Panc1 (cell line): Measurements from ENCODE around the gene ARFGAP1. TPM values are rescaled to one million over a fixed set of nuclear protein-coding genes. Genes with fewer than 3 reads are reported as not detected.

ENCODE experiments used
- ATAC-seq: fragments of 200-7000 bp; cut with Tn5 transposase; 2 replicates; pipeline ENCODE4 v1.9.1; 2020; ENCODE audit warnings: mild to moderate bottlenecking, moderate library complexity
- BruUV-seq: library from RNA; stranded (reverse); fragments of 400-500 nt; replicated peaks from 2 replicates; lab custom pipeline; 2021; lab: Mats Ljungman, UMichigan
- CTCF ChIA-PET: fragments of 300-600 bp; sonication (Branson Sonifier 250); formaldehyde crosslinking; loops from one replicate; lab custom pipeline; 2022; ENCODE audit warnings: antibody characterized with exemption; lab: Charles Lee
- POLR2A ChIA-PET: fragments of 300-600 bp; sonication (Branson Sonifier 250); formaldehyde crosslinking; loops from one replicate; lab custom pipeline; 2022; ENCODE audit warnings: antibody characterized with exemption; lab: Charles Lee
- DNase-seq: peaks from one replicate; pipeline ENCODE4 v3.0.0-alpha.2; 2010; ENCODE audit warnings: low read depth, low spot score
- H3K27ac ChIP-seq: 2 replicates; pipeline ENCODE4 v1.5.1; 2011; ENCODE audit warnings: mild to moderate bottlenecking, low read length, inconsistent platforms
- H3K27me3 ChIP-seq: fragments of 200-500 bp; sonication (Bioruptor generic); 2 replicates; pipeline ENCODE4 v1.6.0; 2014; ENCODE audit warnings: low read length, inconsistent platforms; ENCODE audit not compliant: control insufficient read depth, insufficient read depth
- H3K36me3 ChIP-seq: fragments of 200-500 bp; sonication (Bioruptor generic); 2 replicates; pipeline ENCODE4 v1.5.1; 2014; ENCODE audit warnings: inconsistent platforms, mild to moderate bottlenecking, low read length, moderate library complexity; ENCODE audit not compliant: control insufficient read depth, insufficient read depth
- H3K4me1 ChIP-seq: 2 replicates; pipeline ENCODE4 v1.5.1; 2011; ENCODE audit warnings: inconsistent platforms, mild to moderate bottlenecking, low read length, moderate library complexity; ENCODE audit not compliant: control insufficient read depth, insufficient read depth
- H3K4me3 ChIP-seq, 2 experiments: 2 replicates each; pipeline ENCODE4 v1.5.1; 2011 to 2012; ENCODE audit warnings: low read depth in 2 of 2, low read length in 2 of 2, mild to moderate bottlenecking in 2 of 2, inconsistent platforms in 1 of 2, moderate library complexity in 1 of 2
- H3K9me3 ChIP-seq: fragments of 200-500 bp; sonication (Bioruptor generic); 2 replicates; pipeline ENCODE4 v1.5.1; 2014; ENCODE audit warnings: low read depth, mild to moderate bottlenecking, inconsistent platforms, low read length, moderate library complexity; ENCODE audit not compliant: control insufficient read depth, insufficient read depth
- CTCF ChIP-seq: fragments of 450-650 bp; IDR thresholded peaks from 2 replicates; pipeline ENCODE4 v1.5.1; 2017; ENCODE audit warnings: mild to moderate bottlenecking
- POLR2AphosphoS5 ChIP-seq: IDR thresholded peaks from 2 replicates; pipeline ENCODE4 v1.6.1; 2012; ENCODE audit warnings: mild to moderate bottlenecking, low read depth, low read length, moderate library complexity
- REST ChIP-seq, 2 experiments: IDR thresholded peaks; 2 replicates each; pipeline ENCODE4 v1.6.1; 2011 to 2012; ENCODE audit warnings: low read depth in 2 of 2, control low read depth in 1 of 2, low read length in 1 of 2, mild to moderate bottlenecking in 1 of 2, moderate library complexity in 1 of 2; ENCODE audit not compliant: insufficient read depth in 1 of 2
- SIN3A ChIP-seq: IDR thresholded peaks from 2 replicates; pipeline ENCODE4 v1.6.1; 2012; ENCODE audit warnings: low read depth, mild to moderate bottlenecking, low read length, moderate library complexity, borderline replicate concordance; ENCODE audit not compliant: insufficient read depth
- TCF7L2 ChIP-seq: IDR thresholded peaks from 2 replicates; pipeline ENCODE4 v1.6.1; 2011; ENCODE audit warnings: mild to moderate bottlenecking, low read depth, low read length, inconsistent platforms
- in situ Hi-C: cut with HindIII; loops from 2 replicates; pipeline ENCODE4 v1.10.0; 2016; ENCODE audit warnings: low sequenced_read_pairs, low pct_unique_long_range_greater_than_20kb
- intact Hi-C: fragments of 100-400 bp; cut with micrococcal nuclease; formaldehyde crosslinking; loops from one replicate; pipeline ENCODE4 v1.10.0; 2022; ENCODE audit not compliant: unreplicated experiment
- total RNA-seq: library from RNA; stranded (reverse); gene quantifications from one replicate; pipeline ENCODE4 v1.2.1, GENCODE V29; 2021; ENCODE audit not compliant: unreplicated experiment

The ARFGAP1 gene
- total RNA-seq, 1 experiment from 2014 or later: 110 TPM

DNA sequence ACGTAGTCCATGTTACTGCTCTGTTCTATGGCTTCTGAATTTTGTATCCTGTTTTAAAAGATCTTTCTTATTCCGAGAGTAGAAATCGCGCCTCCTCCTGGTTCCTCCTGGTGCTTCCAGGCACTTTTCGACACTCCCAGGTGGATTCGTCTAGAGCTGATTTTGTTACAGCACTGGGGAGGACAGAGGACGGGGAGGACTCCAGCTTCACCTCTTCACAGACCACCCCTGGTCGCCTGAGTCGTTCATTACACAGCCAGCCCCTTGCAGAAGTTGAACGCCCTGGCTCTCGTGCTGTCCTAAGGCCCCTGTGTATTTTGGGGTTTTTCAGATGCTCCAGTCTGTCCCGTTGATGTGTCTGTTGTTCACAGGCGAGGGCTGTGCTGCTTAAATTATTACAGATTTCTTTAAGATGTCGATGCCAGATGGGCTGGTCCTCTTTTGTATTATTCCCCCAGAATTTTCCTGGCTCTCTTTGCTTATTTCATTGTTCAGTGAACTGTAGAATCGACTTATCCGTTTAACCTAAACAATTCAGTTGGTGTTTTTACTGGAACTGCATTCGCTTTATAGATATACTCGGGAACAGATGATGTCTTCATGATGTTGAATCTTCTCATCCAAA lies 50.9 kb downstream of the ARFGAP1 start:
- Histone ChIP-seq H3K4me1 (no peaks in the 10 kb centered on the region), H3K27ac (no peak overlapping the region), H3K4me3 (no peak overlapping the region), H3K9me3 (no peaks in the 10 kb centered on the region), H3K36me3 (no peaks in the 10 kb centered on the region), H3K27me3 (no peaks in the 10 kb centered on the region)
- TF ChIP-seq TCF7L2 (no peak), REST (IDR thresholded peaks at IDR 0.05; ENCODE audit: insufficient read depth in 1 of 2, low read depth in 2 of 2, low read length in 1 of 2) (no peak), SIN3A (no peak), CTCF (no peak), POLR2AphosphoS5 (no peak)
- in situ Hi-C loops (no loop called here), intact Hi-C loops (no loop called here)
- ATAC-seq (no peak), DNase-seq (no peak)
- BruUV-seq: no TSS peak
- POLR2A ChIA-PET: no interaction called here
- CTCF ChIA-PET: interaction anchor here (1.0 kb wide), 1 partner anchor 174 kb away, joined by 3 read pairs; no protein-coding TSS in a partner anchor

DNA sequence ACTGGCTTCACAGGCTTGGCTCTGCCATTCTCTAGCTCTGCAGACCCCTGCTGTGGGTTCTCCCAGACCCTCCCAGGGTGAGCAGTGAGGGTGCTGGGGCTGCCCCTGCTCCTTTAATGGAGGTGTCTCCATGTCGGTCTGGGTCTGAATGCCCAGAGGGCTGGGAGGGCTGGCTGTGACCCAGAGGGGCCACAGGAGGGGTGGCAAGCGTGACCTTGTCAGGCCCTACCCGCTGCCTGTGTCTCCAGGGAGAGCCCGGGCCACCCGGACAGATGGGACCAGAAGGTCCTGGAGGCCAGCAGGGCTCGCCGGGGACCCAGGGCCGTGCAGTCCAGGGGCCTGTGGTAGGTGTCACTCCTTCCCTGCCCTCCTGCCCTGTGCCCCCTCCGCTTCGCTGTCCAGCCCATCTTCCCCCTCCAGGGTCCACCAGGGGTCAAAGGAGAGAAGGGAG lies 52.4 kb downstream of the ARFGAP1 start:
- in situ Hi-C loops: no loop called here

More for the DNA sequence above, 52.4 kb downstream of the ARFGAP1 start:
- DNase-seq (no peak), ATAC-seq (no peak)
- H3K27ac ChIP-seq: no peak overlapping the region
- no peaks in the 10 kb centered on the region for H3K27me3 ChIP-seq
- no peaks in the 10 kb centered on the region for H3K36me3 ChIP-seq
- intact Hi-C loops: no loop called here
- CTCF ChIA-PET: no interaction called here
- POLR2A ChIA-PET: no interaction called here
- BruUV-seq: no TSS peak
- H3K4me3 ChIP-seq: no peak overlapping the region
- H3K4me1 ChIP-seq: no peaks in the 10 kb centered on the region
- no peaks in the 10 kb centered on the region for H3K9me3 ChIP-seq
- TF ChIP-seq CTCF (no peak), TCF7L2 (no peak), SIN3A (no peak), POLR2AphosphoS5 (no peak), REST (IDR thresholded peaks at IDR 0.05; ENCODE audit: insufficient read depth in 1 of 2, low read depth in 2 of 2, low read length in 1 of 2) (no peak)
